GM12865 (cell line): ENCODE measurements around the gene WDHD1.

Experiments
- DNase-seq: peaks from one replicate; pipeline ENCODE4 v3.0.0; 2010; ENCODE audit warnings: low read depth
- H3K4me3 ChIP-seq: 2 replicates; pipeline ENCODE4 v1.5.1; 2011; ENCODE audit warnings: mild to moderate bottlenecking, low read depth, low read length, control low read depth
- TF ChIP-seq, protein P1 (sequence below): IDR thresholded peaks from 2 replicates; pipeline ENCODE4 v1.5.1; 2011; ENCODE audit warnings: low read length, control low read depth, low read depth, inconsistent platforms; ENCODE audit not compliant: insufficient read depth; ENCODE audit errors: missing control alignments

WDHD1 gene

DNA sequence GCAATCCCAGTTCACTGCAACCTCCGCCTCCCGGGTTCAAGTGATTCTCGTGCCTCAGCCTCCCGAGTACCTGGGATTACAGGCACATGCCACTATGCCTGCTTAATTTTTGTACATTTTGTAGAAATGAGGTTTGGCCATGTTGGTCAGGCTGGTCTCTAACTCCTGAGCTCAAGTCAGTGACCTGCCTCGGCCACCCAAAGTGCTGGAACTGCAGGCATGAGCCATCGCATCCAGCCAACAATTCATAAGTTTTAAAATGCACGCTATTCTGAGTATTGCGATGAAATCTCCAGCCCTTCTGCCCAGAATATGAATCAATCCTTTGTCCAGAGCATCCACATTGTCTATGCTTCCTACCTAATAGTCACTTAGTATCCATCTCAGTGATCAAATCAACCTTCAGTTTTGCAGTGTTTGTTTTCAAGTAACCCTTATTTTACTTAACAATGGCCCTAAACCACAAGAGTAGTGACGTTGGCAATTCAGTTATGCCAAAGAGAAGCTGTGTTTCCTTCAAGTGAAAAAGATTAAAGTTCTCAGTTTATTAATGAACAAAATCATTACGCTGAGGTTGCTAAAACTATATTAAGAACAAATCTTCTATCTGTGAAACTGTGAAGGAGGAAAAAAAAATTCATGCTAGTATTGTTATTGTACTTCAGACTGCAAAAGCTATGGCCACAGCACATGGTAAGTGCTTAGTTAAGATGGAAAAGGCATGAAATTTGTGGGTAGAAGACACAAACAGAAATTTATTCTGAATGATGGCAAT is 135.2 kb downstream of the WDHD1 start:
- DNase-seq = no peak
- TF ChIP-seq, protein P1, sequence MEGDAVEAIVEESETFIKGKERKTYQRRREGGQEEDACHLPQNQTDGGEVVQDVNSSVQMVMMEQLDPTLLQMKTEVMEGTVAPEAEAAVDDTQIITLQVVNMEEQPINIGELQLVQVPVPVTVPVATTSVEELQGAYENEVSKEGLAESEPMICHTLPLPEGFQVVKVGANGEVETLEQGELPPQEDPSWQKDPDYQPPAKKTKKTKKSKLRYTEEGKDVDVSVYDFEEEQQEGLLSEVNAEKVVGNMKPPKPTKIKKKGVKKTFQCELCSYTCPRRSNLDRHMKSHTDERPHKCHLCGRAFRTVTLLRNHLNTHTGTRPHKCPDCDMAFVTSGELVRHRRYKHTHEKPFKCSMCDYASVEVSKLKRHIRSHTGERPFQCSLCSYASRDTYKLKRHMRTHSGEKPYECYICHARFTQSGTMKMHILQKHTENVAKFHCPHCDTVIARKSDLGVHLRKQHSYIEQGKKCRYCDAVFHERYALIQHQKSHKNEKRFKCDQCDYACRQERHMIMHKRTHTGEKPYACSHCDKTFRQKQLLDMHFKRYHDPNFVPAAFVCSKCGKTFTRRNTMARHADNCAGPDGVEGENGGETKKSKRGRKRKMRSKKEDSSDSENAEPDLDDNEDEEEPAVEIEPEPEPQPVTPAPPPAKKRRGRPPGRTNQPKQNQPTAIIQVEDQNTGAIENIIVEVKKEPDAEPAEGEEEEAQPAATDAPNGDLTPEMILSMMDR = no peak
- no peak overlapping the region for H3K4me3 ChIP-seq

DNA sequence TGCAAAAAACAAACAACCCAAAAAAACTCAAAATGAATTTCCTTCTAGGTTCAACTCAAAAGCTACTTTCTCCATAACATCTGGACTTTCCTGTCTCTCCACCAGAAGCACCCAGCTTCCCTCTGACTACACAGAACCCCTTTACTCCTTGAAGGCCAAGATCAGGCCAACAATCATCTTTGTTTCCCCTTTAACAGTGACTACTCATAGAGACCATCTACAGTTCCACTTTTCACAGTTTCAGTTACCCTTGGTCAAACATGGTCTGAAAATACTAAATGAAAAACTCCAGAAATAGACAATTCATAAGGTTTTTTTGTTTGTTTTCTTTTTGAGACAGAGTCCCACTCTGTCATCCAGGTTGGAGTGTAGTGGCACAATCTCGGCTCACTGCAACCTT is 136.1 kb downstream of the WDHD1 start:
- TF ChIP-seq, protein P1 = no peak
- H3K4me3 ChIP-seq = no peak overlapping the region
- DNase-seq = peak; percentile 74

DNA sequence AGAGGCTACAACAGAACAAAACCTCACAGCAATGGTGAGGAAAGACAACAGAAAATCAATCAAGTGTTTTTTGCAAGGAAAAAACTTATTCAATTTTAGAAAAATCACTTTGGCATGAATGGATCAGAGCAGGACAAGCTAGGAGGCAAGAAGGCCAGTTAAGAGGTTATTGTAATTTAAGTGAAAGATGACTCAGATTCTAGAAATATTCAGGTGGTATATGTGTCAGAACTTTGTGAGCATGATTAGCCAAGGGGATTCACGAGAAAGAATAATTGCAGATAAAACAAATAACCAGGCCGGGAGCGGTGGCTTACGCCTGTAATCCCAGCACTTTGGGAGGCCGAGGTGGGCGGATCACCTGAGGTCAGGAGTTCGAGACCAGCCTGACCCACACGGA is 137.0 kb downstream of the WDHD1 start:
- DNase-seq = no peak
- TF ChIP-seq, protein P1 = no peak
- H3K4me3 ChIP-seq = no peak overlapping the region
